Middle frontal gyrus (tissue), 1 donor: ENCODE measurements around the gene TLR7.

Experiments
- DNase-seq: peaks from one replicate; pipeline ENCODE4 v3.0.0-alpha.2; 2015; ENCODE audit warnings: low spot score; ENCODE audit errors: extremely low spot score

Gene TLR7

DNA sequence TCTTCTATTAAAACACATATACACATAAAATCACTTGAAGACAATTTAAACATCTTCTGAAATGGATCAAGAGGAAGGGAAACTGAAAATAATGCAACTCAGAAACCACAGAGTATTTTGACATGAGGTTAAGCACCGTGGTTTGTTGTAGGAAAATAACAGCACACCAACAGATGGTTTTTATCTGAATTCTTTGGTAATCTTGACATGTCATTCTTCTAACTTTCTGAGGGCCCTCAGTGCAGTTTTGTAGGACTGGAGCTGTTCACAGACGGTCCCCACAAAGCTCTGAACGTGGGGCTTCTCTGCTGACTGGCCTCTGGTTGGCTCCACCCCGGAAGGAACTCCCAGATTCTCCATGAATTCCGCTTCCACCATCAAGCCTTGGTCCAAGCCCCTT lies 23.6 kb downstream of the TLR7 start:
- DNase-seq = no peak

DNA sequence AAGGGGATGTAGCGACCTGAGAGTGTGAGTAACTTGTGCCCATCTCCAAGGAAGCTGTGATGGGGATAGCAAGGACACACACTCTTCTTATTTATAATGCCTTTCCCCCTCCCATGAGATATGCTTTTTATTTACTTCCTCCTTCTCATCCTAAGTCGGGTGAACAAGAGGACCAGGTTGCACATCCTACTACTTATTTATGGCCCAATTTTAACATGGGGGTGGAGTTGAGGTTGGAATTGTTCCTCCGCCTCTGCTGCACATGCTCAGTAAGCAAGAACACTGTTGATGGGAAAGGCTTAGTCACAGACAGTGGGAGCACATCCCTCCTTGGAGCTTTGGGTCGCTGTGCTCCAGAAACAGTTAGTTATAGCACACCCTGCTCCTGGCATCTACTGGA lies 24.3 kb downstream of the TLR7 start:
- no peak for DNase-seq

DNA sequence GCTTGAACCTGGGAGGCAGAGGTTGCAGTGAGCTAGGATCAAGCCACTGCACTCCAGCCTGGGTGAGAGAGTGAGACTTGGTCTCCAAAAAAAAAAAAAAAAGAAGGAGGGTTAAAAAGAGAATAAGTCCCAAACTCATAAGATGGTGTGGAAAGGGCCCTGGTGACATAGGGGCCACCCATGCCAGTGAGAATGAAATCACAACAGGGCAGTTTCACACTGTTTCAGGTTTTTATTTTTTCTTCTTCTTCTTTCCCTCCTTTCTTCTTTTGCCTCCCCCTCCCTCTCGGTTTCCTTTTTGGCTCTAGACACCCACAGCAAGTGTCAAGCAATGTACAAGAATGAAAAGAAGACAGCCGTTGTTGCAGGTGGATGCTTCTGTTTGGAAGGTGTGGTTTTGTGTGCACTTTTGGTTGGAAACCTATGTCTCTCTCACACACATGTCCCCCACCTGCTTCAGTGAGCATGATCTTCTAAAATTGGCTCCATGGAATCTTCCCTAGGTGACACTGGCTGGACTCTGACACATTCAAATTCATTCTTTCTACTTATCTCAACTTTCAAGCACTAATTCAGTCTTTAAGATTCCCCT lies 25.1 kb downstream of the TLR7 start:
- DNase-seq = no peak

DNA sequence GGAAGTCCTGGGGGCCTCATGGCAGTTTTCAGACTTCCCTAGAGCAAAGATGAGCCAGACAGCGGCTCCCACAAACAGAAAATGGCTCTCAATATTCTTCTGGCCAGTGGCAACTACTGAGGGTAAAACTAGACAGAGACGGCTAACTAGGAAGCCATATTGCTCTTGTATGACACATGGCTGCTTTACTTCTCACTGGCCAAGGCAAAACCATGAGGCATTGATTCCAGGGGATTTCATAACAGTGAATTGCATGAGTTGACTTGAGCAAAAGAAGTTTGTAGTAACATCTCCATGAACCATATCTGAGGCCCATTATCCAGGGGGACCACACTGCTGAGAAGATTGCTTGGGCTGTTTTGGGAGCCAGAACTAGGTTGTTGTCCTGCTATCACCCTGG lies 25.8 kb downstream of the TLR7 start:
- DNase-seq = no peak

DNA sequence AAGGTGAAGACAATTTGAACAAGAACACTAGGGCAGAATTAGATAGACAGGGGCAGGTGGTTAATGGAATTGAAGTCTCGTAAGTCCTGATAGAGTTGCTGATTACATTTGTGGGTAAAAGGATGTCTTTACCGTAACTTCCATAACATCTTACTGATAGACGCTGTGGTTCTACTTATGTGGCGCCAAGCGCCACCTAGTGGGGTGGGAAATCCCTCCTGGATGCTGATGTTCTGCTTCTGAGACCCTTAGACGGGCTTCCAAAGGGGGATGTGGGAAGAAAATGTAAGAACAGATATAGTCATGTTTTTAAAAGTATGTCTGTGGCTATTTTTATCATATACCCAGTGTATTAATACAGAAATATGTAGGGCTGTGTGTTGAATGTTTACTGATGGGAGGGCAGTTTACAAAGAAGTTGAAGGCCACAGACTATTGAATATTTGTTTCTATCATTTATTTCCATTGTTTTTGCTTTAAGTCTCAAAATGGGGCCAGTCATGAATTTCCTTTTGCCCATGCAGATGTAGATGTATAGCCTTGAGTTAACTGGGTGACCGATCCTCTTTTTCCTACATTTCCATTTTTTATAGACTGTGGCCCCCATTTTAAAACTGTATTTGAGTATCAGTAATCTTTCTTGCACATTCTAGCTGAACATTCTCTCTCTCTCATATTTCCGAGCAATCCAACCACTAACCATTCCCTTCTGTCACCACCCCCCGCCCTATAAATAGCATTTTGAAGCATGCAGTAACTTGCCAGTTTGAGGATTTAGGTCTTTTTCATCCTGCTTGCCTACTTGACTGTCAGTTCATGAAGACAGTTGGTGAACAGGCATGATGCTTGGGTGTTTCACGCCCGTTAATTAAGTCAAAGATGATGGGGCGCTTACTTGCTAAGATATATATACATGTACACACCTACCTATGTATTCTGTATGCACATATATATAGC lies 27.5 kb downstream of the TLR7 start:
- no peak for DNase-seq

DNA sequence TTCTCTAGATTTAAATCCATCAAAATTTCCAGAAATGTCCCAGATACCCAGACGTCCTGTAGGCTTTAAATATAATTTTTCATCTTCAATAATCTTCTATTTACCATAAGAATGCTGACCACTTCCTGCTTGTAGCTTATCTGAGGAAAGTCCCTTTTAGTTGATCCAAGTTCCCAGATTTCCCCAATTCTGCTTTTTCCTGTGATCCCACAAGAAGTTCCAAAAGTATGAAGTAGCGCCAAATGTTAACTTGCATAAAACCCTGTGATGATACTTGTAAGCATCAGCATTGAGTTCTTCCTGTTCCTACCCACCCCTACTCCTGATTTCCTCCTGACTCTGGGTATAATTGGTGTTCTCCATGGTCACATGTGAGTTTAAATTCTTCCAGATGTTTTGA lies 29.0 kb downstream of the TLR7 start:
- no peak for DNase-seq

DNA sequence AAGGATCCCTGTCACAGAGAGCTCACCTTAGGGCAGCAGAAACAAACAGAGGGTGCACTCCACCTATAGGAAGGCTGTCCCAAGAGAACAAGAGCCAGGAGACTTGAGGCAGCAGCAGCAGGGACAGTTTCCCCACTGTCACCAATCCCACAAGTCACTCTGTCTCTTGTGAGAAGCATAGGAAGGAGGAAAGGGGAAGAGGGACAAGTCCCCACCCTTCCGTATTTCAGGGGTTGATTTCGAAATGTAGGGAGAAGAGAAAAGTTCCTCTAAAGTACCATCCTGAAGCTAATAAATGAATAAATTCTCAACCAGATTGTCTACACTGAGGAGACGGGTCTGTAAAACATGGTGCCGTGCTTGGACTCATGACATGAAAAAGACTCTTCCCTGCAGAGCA lies 30.1 kb downstream of the TLR7 start:
- DNase-seq = no peak

DNA sequence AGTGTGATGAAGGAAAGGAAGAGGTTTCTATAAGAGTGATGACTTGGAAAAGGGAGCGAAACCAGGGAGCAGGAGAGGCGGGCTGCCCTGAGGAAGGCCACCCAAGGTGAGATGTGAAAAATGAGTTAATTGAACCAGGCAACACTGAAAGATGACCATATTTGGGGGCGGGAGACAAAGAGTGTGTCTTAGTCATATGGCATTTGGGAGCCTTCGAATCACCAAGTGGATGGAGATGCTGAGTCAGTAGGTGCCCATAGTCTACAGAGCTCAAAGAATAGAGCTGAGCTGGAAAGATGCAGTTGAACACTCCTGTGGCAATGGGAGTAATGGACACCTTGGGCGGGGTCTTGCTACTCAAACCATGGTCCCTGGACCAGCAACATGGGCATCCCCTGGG lies 31.2 kb downstream of the TLR7 start:
- DNase-seq = no peak

DNA sequence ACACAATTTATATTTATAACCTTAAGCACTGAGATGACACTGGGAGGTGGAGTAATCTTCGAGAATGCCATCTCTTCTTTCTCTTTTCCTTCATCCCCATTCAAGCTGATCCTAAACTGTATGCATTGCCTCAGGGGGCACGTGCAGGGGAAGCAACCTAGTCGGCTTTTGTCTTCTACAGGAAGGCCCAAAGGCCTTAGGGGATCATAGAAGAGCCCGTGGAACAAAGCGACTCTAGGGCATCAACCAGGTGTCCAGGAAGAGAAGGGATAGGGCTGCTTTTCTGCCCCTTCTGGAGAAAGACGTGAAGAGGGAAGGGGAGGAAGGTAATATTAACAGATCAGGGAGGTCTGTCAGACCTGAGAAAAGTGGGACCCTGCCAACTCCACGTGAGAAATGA lies 32.6 kb downstream of the TLR7 start:
- no peak for DNase-seq

DNA sequence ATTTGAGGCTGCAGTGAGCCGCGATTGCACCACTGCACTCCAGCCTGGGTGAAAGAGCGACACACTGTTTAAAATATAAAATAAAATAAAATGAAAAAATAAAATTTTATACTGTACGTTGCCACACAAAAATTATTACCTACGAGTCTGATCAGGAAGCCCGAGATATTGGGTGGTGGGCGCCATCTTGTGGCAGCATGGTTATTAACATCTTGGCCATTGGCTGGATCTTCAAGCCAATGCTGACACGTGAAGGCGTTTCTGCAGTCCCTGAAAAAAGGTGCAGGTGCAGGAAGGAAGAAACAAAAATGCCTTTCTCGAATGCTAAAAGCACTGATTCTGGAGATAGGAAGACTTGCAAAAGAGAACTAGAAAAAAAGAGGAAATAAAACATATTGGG lies 34.6 kb downstream of the TLR7 start:
- no peak for DNase-seq

DNA sequence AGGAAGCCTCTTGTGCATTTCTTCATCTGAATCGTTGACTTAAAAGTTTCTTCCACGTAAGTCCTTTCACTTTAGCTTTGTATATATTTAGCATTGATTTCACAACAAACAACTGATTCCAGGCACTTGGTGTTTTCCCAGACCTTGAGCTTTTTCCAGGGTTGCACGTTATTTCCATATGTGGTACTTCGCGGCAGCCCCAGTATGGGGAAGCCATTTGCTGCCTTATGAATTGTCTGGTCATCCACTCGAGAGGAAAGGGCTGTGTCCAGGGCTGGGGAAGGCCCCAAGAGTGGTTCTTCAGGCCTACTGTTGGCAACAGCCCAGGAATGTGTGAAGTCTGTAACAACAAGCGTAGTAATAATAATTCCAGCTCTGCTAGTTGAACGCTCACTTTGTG lies 36.8 kb downstream of the TLR7 start:
- no peak for DNase-seq

DNA sequence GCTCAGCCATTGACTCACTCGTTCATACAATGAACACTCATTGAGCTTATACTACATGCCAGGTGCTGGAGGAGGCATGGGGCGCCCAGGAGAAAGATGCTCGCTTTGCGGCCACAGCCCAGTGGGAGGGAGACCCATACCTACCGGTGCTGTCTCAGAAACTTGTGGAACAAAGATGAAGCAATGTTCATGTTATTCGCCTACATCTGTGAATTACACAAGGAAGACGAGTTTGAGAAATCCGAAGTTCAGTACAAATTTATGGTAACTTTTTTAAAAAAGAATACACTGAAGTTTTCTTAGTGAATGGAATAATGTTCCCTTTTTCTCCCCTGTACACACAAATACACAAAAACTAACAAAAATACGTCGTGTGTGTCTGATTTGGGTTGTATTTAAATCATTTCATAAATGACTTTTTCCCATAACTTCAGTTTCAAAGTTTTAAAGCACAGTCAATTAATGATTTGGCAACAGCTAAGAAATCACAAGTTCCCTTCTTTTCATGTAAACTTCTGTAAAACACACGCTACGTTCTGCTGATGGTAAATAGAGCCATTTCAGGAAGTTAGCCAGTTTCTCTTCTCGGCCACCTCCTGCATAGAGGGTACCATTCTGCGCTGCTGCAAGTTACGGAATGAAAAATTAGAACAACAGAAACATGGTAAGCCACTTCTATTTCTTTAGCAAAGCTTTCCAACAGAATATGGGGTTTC lies 39.3 kb downstream of the TLR7 start, which contains the start of gene TLR8:
TLR8 (plus strand) TSS at position 575 of the 716 bp plus-strand sequence; CDS start at position 662, 87 bp downstream.
- no peak for DNase-seq

DNA sequence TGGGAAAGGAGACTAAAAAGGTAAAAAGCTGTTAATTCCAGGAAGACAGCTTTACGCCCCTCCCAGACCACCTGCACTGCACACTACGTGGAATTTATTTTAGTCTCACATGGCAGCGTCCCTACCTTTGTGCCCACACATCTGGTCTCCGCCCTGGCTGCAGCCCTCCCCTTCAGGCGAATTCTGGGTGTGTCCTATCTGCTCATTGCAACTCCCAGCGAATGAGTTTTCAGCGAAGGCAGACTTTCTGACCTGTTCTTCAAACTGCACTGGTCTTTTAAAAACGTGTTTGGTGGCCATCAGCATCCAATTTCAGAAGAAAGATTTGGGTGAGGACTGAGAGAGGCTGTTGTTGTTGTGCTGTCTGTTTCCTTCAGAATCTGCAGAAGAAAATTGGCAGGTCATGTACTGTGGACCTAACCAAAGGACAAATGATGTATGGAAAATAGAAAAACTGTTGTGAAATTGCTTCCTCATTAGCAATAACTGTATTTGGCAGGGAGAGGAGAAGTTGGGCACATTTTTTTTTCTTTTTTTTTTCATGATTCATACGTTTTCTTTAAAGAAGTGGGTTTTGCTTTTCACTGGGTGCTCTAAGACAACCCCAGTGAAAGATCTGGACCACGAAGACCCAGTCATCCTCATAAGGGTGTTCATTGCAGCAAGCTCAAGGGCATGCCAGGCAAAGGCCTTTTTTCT lies 43.7 kb downstream of the TLR7 start:
- DNase-seq = no peak

DNA sequence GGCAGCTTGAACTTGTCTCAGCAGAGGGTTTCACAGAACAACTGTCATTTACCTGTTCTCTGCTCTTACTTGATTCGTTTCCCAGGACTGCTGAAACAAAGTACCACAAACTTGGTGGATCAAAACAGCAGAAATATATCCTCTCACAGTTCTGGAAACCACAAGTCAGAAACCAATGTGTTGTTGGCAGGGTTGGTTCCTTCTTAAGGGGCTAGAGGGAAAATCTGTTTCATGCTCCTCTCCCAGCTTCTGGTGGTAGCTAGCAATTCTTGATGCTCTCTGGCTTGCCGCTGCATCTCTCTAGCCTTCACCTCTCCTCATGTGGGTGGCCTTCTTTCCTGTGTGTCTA lies 44.2 kb downstream of the TLR7 start:
- no peak for DNase-seq

DNA sequence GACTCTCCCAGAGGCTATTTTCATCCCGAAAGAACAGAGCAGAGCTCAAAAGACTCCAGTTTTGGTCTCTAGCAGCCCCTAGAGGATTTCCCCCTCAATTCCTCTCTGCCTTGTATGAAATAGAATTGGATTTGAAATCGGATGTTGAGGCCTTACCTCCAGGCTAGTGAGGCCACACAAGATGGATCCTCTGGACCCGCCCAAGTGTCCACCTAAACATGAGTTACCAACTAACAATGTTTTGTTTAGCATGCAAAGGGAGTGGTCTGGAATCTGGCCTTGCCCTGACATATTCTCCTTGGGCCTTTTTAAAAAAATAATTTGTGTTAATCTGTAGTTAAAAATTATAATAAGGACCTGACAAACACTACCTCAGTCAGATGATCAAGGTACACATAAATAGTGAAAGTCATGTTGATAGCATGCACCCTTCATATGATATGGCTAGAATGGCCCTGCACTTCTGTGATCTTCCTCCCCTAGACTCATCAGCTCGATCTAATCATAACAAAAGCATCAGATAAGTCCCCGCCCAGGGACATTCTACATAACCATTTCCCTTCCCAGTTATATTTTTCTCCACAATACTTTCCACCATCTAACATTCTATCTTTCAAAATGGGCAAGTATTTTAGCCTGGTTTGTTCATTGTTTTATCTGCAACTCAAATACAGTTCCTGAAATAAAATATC lies 46.1 kb downstream of the TLR7 start:
- no peak for DNase-seq

DNA sequence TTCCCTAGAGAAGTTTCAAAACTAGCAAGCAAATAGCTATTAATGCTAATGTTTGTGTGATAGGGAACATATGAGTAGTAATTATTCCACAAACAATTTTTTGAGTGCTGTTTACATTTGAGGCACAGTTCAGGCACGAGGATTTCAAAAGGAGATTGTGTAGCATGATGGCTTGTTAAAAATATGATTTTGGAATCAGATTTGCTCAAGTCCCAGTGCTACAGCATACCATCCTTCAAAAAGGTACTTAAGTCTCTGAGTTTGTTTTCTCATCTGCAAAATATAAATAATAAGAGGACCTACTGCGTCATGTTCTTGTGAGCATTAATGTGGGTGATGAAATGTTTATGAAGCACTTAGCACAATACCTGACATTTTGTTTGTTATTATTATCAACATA lies 50.9 kb downstream of the TLR7 start:
- no peak for DNase-seq

DNA sequence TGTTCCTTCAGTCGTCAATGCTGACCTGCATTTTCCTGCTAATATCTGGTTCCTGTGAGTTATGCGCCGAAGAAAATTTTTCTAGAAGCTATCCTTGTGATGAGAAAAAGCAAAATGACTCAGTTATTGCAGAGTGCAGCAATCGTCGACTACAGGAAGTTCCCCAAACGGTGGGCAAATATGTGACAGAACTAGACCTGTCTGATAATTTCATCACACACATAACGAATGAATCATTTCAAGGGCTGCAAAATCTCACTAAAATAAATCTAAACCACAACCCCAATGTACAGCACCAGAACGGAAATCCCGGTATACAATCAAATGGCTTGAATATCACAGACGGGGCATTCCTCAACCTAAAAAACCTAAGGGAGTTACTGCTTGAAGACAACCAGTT lies 52.2 kb downstream of the TLR7 start:
- DNase-seq = no peak

DNA sequence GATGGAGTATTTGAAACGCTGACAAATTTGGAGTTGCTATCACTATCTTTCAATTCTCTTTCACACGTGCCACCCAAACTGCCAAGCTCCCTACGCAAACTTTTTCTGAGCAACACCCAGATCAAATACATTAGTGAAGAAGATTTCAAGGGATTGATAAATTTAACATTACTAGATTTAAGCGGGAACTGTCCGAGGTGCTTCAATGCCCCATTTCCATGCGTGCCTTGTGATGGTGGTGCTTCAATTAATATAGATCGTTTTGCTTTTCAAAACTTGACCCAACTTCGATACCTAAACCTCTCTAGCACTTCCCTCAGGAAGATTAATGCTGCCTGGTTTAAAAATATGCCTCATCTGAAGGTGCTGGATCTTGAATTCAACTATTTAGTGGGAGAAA lies 52.7 kb downstream of the TLR7 start:
- no peak for DNase-seq

DNA sequence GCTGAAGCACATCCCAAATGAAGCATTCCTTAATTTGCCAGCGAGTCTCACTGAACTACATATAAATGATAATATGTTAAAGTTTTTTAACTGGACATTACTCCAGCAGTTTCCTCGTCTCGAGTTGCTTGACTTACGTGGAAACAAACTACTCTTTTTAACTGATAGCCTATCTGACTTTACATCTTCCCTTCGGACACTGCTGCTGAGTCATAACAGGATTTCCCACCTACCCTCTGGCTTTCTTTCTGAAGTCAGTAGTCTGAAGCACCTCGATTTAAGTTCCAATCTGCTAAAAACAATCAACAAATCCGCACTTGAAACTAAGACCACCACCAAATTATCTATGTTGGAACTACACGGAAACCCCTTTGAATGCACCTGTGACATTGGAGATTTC lies 54.1 kb downstream of the TLR7 start:
- DNase-seq = no peak

DNA sequence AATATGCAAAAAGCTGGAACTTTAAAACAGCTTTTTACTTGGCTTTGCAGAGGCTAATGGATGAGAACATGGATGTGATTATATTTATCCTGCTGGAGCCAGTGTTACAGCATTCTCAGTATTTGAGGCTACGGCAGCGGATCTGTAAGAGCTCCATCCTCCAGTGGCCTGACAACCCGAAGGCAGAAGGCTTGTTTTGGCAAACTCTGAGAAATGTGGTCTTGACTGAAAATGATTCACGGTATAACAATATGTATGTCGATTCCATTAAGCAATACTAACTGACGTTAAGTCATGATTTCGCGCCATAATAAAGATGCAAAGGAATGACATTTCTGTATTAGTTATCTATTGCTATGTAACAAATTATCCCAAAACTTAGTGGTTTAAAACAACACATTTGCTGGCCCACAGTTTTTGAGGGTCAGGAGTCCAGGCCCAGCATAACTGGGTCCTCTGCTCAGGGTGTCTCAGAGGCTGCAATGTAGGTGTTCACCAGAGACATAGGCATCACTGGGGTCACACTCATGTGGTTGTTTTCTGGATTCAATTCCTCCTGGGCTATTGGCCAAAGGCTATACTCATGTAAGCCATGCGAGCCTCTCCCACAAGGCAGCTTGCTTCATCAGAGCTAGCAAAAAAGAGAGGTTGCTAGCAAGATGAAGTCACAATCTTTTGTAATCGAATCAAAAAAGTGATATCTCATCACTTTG lies 55.2 kb downstream of the TLR7 start:
- no peak for DNase-seq

DNA sequence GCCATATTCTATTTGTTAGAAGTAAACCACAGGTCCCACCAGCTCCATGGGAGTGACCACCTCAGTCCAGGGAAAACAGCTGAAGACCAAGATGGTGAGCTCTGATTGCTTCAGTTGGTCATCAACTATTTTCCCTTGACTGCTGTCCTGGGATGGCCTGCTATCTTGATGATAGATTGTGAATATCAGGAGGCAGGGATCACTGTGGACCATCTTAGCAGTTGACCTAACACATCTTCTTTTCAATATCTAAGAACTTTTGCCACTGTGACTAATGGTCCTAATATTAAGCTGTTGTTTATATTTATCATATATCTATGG lies 55.7 kb downstream of the TLR7 start:
- no peak for DNase-seq
